Measurements from ENCODE around the gene LARGE1.

DNA sequence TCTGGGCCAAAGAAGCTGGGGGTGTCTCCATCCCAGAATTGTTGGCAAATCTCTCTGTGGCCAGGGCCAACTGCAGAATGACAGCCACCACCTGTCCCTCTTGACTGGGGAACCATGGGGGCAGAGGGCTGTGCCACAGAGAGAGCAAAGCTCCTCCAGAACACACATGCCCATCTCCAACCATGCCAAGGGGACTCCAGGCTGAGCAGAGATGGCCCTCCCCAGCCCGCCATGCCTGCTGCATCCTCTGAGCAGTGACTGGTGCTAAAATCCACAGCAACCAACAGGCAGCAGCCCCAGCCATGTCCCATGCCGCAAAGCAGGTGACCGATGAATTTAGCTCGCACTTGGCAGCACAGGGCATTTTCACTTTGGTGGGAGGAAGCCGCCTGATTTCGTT, 45.0 kb downstream of the LARGE1 start:
- TF ChIP-seq, protein P1, sequence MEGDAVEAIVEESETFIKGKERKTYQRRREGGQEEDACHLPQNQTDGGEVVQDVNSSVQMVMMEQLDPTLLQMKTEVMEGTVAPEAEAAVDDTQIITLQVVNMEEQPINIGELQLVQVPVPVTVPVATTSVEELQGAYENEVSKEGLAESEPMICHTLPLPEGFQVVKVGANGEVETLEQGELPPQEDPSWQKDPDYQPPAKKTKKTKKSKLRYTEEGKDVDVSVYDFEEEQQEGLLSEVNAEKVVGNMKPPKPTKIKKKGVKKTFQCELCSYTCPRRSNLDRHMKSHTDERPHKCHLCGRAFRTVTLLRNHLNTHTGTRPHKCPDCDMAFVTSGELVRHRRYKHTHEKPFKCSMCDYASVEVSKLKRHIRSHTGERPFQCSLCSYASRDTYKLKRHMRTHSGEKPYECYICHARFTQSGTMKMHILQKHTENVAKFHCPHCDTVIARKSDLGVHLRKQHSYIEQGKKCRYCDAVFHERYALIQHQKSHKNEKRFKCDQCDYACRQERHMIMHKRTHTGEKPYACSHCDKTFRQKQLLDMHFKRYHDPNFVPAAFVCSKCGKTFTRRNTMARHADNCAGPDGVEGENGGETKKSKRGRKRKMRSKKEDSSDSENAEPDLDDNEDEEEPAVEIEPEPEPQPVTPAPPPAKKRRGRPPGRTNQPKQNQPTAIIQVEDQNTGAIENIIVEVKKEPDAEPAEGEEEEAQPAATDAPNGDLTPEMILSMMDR (IDR thresholded peaks at IDR 0.05 in 8 of 11, conservative IDR thresholded peaks at IDR 0.05 in 3 of 11) = no peak
- no peak for TF ChIP-seq POLR2AphosphoS5 (IDR thresholded peaks at IDR 0.05)
